GM23248 (cell line): ENCODE measurements around the gene DIS3L. TPM values are rescaled to one million over a fixed set of nuclear protein-coding genes. Genes with fewer than 3 reads are reported as not detected.
A peak's percentile ranks its signal among the peaks of the same experiment; 100 is the strongest.
"Not testable (repeated sequence)": the region's sequence is repeated elsewhere in the genome, so short reads cannot be mapped to it uniquely, and the experiment has no call there.

Source experiments
- DNase-seq: peaks from one replicate; pipeline ENCODE4 v3.0.0-alpha.2; 2015
- H2AFZ ChIP-seq: fragments of 200-600 bp; sonication (generic); 2 replicates; pipeline ENCODE4 v1.6.1; 2016; ENCODE audit warnings: antibody characterized with exemption
- H3F3A ChIP-seq: fragments of 200-600 bp; sonication (generic); 2 replicates; pipeline ENCODE4 v1.6.1; 2016; ENCODE audit warnings: mild to moderate bottlenecking, antibody characterized with exemption, mixed run types; ENCODE audit not compliant: insufficient read depth
- H3K27ac ChIP-seq: fragments of 200-600 bp; sonication (generic); 2 replicates; pipeline ENCODE4 v1.5.1; 2016; ENCODE audit warnings: mild to moderate bottlenecking
- H3K27me3 ChIP-seq: fragments of 200-600 bp; sonication (generic); replicated peaks from 2 replicates; pipeline ENCODE4 v1.6.1; 2016; ENCODE audit warnings: mild to moderate bottlenecking; ENCODE audit not compliant: insufficient read depth
- H3K36me3 ChIP-seq: fragments of 200-600 bp; sonication (generic); 2 replicates; pipeline ENCODE4 v1.6.1; 2016; ENCODE audit warnings: low read depth, mild to moderate bottlenecking
- H3K4me1 ChIP-seq: fragments of 200-600 bp; sonication (generic); 2 replicates; pipeline ENCODE4 v1.6.1; 2016; ENCODE audit warnings: mild to moderate bottlenecking; ENCODE audit not compliant: insufficient read depth
- H3K4me2 ChIP-seq: fragments of 200-600 bp; sonication (generic); one replicate; pipeline ENCODE4 v1.6.1; 2016; ENCODE audit warnings: mild to moderate bottlenecking; ENCODE audit not compliant: unreplicated experiment
- H3K4me3 ChIP-seq: fragments of 200-600 bp; sonication (generic); 2 replicates; pipeline ENCODE4 v1.5.1; 2016; ENCODE audit warnings: mild to moderate bottlenecking
- H3K79me2 ChIP-seq: fragments of 200-600 bp; sonication (generic); 2 replicates; pipeline ENCODE4 v1.6.1; 2016; ENCODE audit warnings: mild to moderate bottlenecking; ENCODE audit not compliant: insufficient read depth
- H3K9ac ChIP-seq: fragments of 200-600 bp; sonication (generic); 2 replicates; pipeline ENCODE4 v1.6.1; 2016; ENCODE audit warnings: mild to moderate bottlenecking
- H3K9me2 ChIP-seq: fragments of 200-600 bp; sonication (generic); 2 replicates; pipeline ENCODE4 v1.6.1; 2016; ENCODE audit warnings: mixed run types, mild to moderate bottlenecking, moderate library complexity; ENCODE audit not compliant: insufficient read depth
- H3K9me3 ChIP-seq: fragments of 200-600 bp; sonication (generic); one replicate; pipeline ENCODE4 v1.6.1; 2017; ENCODE audit warnings: low read depth
- H4K20me1 ChIP-seq: fragments of 200-600 bp; sonication (generic); 2 replicates; pipeline ENCODE4 v1.6.0; 2016; ENCODE audit not compliant: insufficient read depth
- EZH2 ChIP-seq: fragments of 200-600 bp; sonication (generic); IDR thresholded peaks from 2 replicates; pipeline ENCODE4 v1.6.1; 2018; ENCODE audit warnings: antibody characterized with exemption, mild to moderate bottlenecking; ENCODE audit not compliant: insufficient read depth, poor library complexity, severe bottlenecking
- EZH2phosphoT487 ChIP-seq: fragments of 200-600 bp; sonication (generic); IDR thresholded peaks from 2 replicates; pipeline ENCODE4 v1.6.1; 2018; ENCODE audit warnings: antibody characterized with exemption, moderate library complexity, mild to moderate bottlenecking, low read depth; ENCODE audit not compliant: insufficient read depth
- WGBS, 2 experiments: methylation state at CpG; one replicate each; pipeline ENCODE4 v1.1.6; 2015 to 2017; ENCODE audit warnings: low lambda C conversion rate in 2 of 2, low coverage in 1 of 2; ENCODE audit errors: missing lambda C conversion rate in 2 of 2; 5-methylcytosine and 5-hydroxymethylcytosine counted together
- in situ Hi-C: fragments of 300-500 bp; cut with MboI; formaldehyde crosslinking; loops from 2 replicates; pipeline ENCODE4 v1.15.0; 2020
- polyA plus RNA-seq: library from polyadenylated mRNA; unstranded; fragments of >200 nt; fragmentation: Nextera tagmentation; extraction: Ambion mirVana; gene quantifications from 2 replicates; pipeline ENCODE4 v1.2.1, GENCODE V29; 2016
- total RNA-seq: library from RNA; depleted of rRNA; stranded (reverse); fragments of >200 nt; shearing (Covaris generic); gene quantifications from 2 replicates; pipeline ENCODE4 v1.2.3, GENCODE V29; 2014

The DIS3L gene
- total and polyA plus RNA-seq, 2 experiments from 2014 or later: 15.6 to 23.7 TPM

DNA sequence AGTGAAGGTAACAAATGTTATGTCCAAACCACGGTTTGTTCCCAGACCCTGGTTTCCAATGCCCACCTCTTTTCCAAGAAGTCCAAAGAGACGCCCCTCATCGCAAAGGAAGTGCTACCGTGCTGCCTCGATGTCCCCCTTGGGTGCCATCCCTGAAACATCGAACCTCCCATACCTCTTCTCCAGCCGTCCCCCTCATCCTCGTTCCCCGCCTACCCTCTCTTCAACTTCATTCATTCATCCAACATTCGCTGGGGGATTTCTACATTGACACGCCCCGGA, 62.6 kb downstream of the DIS3L start:
- Histone ChIP-seq H3K27ac (peak overlapping the region; percentile 20), H3K79me2 (no peaks in the 10 kb centered on the region), H3K4me3 (peak overlapping the region; percentile 78), H4K20me1 (no peaks in the 10 kb centered on the region), H3K4me1 (peaks cover 7% of the 10 kb centered on the region; the same call in 1 of the 2 replicates), H3K9me3 (no peaks in the 10 kb centered on the region), H3K36me3 (no peaks in the 10 kb centered on the region; the same call in 1 of the 2 replicates), H3F3A (no peaks in the 10 kb centered on the region), H3K9ac (peak overlapping the region; percentile 89), H3K4me2 (peak overlapping the region; percentile 93), H2AFZ (peak overlapping the region; percentile 99), H3K27me3 (no peaks in the 10 kb centered on the region), H3K9me2 (no peaks in the 10 kb centered on the region)
- in situ Hi-C loops: no loop called here
- no peak for TF ChIP-seq EZH2
- TF ChIP-seq EZH2phosphoT487: no peak
- no peak for DNase-seq
- WGBS, 2 experiments: 2 to 4% methylated on average over 12 of the region's 12 CpGs

DNA sequence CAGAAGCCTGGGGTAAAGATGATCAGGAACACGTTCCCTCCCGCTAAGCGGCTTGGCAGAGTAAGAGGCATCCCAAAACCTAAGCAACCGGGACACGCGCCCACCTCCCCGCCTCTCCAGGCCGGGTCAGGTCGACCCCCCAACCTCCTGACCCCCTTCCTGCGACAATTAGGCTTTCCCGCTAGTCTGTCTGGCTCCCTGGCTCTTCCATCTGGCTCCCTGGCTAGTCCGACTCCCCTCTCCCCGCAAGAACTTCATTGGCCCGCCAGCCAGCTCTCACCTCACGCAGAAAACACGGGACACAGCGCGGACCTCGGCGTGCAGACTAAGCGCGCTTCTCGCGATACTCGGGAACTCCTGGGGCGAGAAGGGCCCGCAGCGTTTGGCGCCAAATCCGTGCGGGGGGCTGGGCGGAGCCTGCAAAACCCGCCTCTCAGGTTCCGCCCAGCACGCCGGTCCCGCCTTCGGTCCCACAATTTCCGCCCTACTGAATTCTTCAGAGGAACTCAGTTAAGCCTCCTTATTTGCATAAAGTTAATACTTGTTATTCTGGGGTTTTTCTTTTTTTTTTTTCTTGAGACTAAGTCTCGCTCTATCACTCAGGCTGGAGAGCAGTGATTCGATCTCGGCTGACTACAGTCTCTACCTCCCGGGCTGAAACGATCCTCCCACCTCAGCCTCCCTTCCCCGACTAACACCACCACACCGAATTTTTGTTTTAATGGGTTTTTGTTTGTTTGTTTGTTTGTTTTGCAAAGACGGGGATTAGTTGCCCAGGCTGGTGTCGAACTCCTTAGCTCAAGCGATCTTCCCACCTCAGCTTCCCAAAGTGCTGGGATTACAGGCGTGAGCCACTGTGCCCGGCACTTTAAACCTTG, 63.2 kb downstream of the DIS3L start, which contains the start of gene TIPIN:
TSS of gene TIPIN (minus strand) at position 327 of the 878 bp plus-strand sequence. CDS start 3,738 bp downstream, outside the sequence.
- Histone ChIP-seq H3K4me1 (peaks cover 7% of the 10 kb centered on the region; the same call in 1 of the 2 replicates), H3K9me2 (no peaks in the 10 kb centered on the region), H3K4me2 (peak within 1 kb of the TSS; percentile 93), H3K9ac (peak within 1 kb of the TSS; percentile 89), H3K9me3 (no peaks in the 10 kb centered on the region), H3K79me2 (no peaks in the 10 kb centered on the region), H3F3A (no peaks in the 10 kb centered on the region), H3K27me3 (no peaks in the 10 kb centered on the region), H2AFZ (peak within 1 kb of the TSS; percentile 99), H3K4me3 (peak within 1 kb of the TSS; percentile 78), H3K36me3 (no peaks in the 10 kb centered on the region), H4K20me1 (no peaks in the 10 kb centered on the region), H3K27ac (peak within 1 kb of the TSS; percentile 20)
- in situ Hi-C loops: no loop called here
- no peak for TF ChIP-seq EZH2phosphoT487
- TF ChIP-seq EZH2: no peak
- WGBS, 2 experiments: 1% methylated on average over 51 of the region's 51 CpGs
- DNase-seq: peak; percentile 98

DNA sequence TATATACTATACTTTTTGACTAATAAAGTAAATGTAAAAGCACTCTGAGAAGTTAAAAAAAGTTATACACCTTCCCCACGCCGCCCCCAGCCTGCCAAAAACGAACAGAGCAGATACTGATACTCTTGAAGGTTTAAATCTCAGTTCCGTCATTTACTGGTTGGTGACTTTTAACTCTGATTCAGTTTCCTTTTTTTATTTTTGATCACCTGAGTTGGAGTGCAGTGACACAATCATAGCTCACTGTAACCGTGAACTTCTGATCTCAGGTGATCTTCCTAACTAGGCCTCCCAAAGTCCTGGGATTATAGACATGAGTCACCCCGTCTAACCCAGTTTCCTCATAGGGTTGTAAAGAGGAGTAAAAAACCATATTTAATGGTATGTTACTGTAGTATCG, 66.4 kb downstream of the DIS3L start:
- WGBS, 2 experiments: 95% methylated on average over 7 of the region's 7 CpGs
- Histone ChIP-seq H3K9me3 (no peaks in the 10 kb centered on the region), H4K20me1 (no peaks in the 10 kb centered on the region), H3K9me2 (no peaks in the 10 kb centered on the region), H3K27me3 (no peaks in the 10 kb centered on the region), H3F3A (no peaks in the 10 kb centered on the region), H3K4me3 (no peak overlapping the region), H2AFZ (no peak overlapping the region), H3K4me1 (peaks cover 7% of the 10 kb centered on the region; the same call in 1 of the 2 replicates), H3K36me3 (no peaks in the 10 kb centered on the region), H3K4me2 (no peak overlapping the region), H3K79me2 (no peaks in the 10 kb centered on the region), H3K9ac (no peak overlapping the region), H3K27ac (no peak overlapping the region)
- in situ Hi-C loops: no loop called here
- DNase-seq: no peak
- TF ChIP-seq EZH2phosphoT487: no peak
- no peak for TF ChIP-seq EZH2

DNA sequence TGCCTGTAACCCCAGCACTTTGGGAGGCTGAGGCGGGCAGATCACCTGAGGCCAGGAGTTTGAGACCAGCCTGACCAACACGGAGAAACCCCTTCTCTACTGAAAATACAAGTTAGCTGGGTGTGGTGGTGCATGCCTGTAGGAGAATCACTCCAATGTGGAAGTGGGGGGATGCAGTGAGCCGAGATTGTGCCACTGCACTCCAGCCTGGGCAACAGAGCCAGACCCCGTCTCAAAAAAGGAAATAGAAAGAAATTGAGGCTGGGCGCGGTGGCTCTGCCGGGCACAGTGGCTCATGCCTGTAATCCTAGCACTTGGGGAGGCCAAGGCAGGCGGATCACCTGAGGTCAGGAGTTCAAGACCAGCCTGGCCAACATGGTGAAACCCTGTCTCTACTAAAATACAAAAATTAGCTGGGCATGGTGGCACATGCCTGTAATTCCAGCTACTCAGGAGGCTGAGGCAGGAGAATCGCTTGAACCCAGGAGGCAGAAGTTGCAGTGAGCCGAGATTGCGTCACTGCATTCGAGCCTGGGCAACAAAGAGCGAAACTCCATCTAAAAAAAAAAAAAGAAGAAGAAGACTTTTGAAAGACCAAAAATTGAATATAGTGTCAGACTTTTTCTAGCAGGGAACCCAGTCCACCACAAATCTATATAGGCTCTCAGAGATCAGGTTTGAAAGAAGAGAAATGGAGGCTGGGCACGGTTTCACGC, 68.5 kb downstream of the DIS3L start:
- H3F3A ChIP-seq, H3K27ac ChIP-seq, H3K27me3 ChIP-seq, H3K36me3 ChIP-seq, H3K4me2 ChIP-seq, H3K9me2 ChIP-seq, H4K20me1 ChIP-seq, in situ Hi-C loops, H3K4me3 ChIP-seq, DNase-seq, H3K79me2 ChIP-seq, H3K9me3 ChIP-seq, H2AFZ ChIP-seq, H3K4me1 ChIP-seq, H3K9ac ChIP-seq: not testable (repeated sequence)
- WGBS, 2 experiments: 79 to 89% methylated on average over 14 to 15 of the region's 15 CpGs
